ENCODE results near the gene SLC16A9.

SLC16A9 gene

GRCh38 chr10:59724098-59724938 lies 14.7 kb upstream of the SLC16A9 start:
- in situ Hi-C loops (cut with MboI; ENCODE audit: low pct_unique_long_range_greater_than_20kb, low sequenced_read_pairs) = no loop called here
- no peak for DNase-seq

DNA sequence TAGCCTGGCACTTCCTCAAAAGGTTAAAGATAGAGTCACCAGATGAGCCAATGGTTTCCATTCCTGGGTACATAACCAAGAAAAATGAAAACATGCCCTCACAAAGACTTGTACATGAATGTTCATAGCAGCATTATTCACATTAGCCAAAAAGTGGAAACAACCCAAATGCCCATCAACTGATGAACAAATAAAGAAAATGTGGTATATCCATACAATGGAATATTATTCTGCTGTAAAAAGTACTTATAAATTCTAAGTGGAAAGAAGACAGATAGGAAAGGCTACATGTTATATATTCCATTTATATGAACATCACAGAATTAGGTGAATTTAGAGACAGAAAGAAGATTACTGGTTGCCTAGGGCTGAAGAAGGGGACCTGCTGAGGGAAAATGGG lies 10.7 kb upstream of the SLC16A9 start:
- DNase-seq = no peak
- in situ Hi-C loops (cut with MboI; ENCODE audit: low pct_unique_long_range_greater_than_20kb, low sequenced_read_pairs) = no loop called here

DNA sequence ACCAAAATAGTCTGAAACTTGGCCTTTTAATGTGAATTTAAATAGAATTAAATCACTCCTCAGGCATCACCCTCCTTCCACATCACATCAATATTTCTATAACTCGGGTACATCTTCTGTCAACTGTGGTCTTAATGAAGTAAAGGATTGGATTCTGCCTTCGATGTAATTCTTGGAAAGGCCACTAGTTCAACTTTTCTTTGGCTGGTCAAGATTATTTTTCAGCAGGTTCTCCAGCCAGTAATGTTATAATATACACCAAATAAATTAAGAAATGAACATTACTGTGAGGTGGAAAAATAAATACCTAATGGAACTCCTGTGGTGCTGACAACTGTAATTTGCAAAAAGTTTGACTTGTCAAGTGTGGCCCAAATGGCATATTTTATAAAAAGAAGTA lies 9.7 kb upstream of the SLC16A9 start:
- in situ Hi-C loops (cut with MboI; ENCODE audit: low pct_unique_long_range_greater_than_20kb, low sequenced_read_pairs) = no loop called here
- DNase-seq = no peak

DNA sequence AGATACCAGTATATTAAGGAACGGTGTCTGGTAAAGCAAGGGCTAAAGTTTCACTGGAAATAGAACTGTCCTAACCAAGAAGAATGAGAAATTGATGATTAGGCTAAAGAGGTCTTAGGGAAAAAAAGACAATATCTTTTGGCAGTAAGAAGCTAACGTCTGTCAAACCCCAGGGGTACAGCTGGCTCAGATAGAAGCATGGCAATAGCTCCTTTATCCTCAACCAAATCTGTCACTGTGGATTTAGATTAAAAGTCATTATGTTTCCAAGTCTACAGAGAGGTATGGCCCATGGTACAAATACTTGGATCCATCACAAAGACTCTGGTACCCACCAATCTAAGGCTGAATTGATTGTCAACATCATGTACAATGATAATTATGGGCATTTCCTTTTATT lies 8.6 kb upstream of the SLC16A9 start:
- no peak for DNase-seq
- in situ Hi-C loops (cut with MboI; ENCODE audit: low pct_unique_long_range_greater_than_20kb, low sequenced_read_pairs) = no loop called here

- DNase-seq = no peak
- in situ Hi-C loops (cut with MboI; ENCODE audit: low pct_unique_long_range_greater_than_20kb, low sequenced_read_pairs) = no loop called here
Measured at GRCh38 chr10:59713196-59713821, 3.7 kb upstream of the SLC16A9 start.

GRCh38 chr10:59711871-59712494 lies 2.3 kb upstream of the SLC16A9 start:
- no peak for DNase-seq
- in situ Hi-C loops (cut with MboI; ENCODE audit: low pct_unique_long_range_greater_than_20kb, low sequenced_read_pairs) = no loop called here

DNA sequence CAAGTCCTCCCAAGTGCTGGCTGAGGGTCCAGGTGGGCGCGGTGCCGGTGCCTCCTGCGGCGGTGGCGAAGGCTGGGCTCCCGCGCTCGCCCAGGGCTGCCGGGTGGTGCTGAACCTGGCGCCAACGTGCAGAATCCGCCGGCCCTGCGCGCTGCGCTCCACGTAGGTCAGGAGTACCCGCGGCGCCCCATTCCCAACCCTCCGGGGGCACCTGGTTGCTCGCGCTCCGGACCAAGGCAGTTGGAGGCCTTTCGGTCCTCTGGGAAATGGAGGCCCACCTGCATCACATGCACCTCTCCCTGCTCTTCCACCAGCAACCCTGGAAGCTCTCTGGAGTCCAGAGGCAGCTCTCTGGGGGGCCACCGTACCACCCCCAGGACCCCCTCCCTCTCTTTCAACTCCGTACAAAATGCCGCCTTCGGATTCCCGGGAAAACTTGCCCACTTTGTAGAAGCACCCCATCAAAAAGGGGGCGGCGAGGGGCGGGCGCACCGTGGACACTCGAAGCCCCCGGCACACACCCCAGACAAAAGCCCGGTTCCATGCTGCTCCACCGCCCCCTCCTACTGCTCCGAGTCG lies 745 bp downstream of the SLC16A9 start:
- in situ Hi-C loops (cut with MboI; ENCODE audit: low pct_unique_long_range_greater_than_20kb, low sequenced_read_pairs) = no loop called here
- peak; percentile 43 for DNase-seq

GRCh38 chr10:59706851-59707797 lies 2.5 kb downstream of the SLC16A9 start:
- DNase-seq = peak; percentile 51
- in situ Hi-C loops (cut with MboI; ENCODE audit: low pct_unique_long_range_greater_than_20kb, low sequenced_read_pairs) = no loop called here

DNA sequence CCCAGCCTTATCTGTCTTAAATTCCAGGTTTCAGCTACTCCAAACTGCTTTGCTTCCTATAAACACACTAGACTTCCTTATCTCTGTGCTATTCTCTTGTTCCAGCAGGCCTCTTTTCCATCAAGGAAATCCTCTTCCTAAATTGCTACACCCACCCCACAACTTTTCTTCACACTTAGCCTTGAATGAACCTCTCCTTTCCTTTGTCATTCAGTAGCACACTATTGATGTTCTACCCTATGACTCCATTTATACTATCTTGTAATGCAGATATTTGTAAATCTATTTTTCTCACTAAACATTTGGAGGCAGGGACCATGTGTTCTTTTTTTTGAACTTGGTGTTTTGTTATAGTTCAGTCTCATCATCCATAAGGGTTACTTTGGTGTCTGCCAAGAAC lies 3.7 kb downstream of the SLC16A9 start:
- in situ Hi-C loops (cut with MboI; ENCODE audit: low pct_unique_long_range_greater_than_20kb, low sequenced_read_pairs) = no loop called here
- no peak for DNase-seq

DNA sequence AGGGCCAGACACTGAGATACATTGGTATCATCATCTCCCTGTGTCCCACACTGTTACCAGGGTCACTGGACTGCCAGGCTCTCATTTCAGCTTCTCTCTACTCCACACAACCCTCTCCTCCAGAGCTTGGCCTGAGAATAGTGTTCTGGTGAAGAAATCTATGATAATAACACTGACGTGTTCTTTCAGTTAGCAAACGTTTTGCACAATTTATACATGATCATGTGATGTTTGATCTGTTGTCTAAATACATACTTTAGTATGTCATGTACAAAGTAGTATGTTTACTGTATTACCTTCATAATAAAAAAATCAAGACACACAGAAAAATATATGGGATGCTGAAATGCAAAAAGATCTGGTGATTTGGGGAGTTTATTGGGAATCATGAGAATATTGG lies 5.0 kb downstream of the SLC16A9 start:
- no peak for DNase-seq
- in situ Hi-C loops (cut with MboI; ENCODE audit: low pct_unique_long_range_greater_than_20kb, low sequenced_read_pairs) = no loop called here

- DNase-seq = no peak
- in situ Hi-C loops (cut with MboI; ENCODE audit: low pct_unique_long_range_greater_than_20kb, low sequenced_read_pairs) = no loop called here
Measured at GRCh38 chr10:59702347-59702746, 7.3 kb downstream of the SLC16A9 start.

GRCh38 chr10:59700709-59701108 lies 8.9 kb downstream of the SLC16A9 start:
- DNase-seq = no peak
- in situ Hi-C loops (cut with MboI; ENCODE audit: low pct_unique_long_range_greater_than_20kb, low sequenced_read_pairs) = no loop called here

GRCh38 chr10:59698326-59698725 lies 11.3 kb downstream of the SLC16A9 start:
- DNase-seq = no peak
- in situ Hi-C loops (cut with MboI; ENCODE audit: low pct_unique_long_range_greater_than_20kb, low sequenced_read_pairs) = no loop called here

- in situ Hi-C loops (cut with MboI; ENCODE audit: low pct_unique_long_range_greater_than_20kb, low sequenced_read_pairs) = no loop called here
- DNase-seq = no peak
Measured at GRCh38 chr10:59695637-59696036, 14.0 kb downstream of the SLC16A9 start.

- in situ Hi-C loops (cut with MboI; ENCODE audit: low pct_unique_long_range_greater_than_20kb, low sequenced_read_pairs) = no loop called here
- DNase-seq = no peak
Measured at GRCh38 chr10:59694936-59695335, 14.7 kb downstream of the SLC16A9 start.

DNA sequence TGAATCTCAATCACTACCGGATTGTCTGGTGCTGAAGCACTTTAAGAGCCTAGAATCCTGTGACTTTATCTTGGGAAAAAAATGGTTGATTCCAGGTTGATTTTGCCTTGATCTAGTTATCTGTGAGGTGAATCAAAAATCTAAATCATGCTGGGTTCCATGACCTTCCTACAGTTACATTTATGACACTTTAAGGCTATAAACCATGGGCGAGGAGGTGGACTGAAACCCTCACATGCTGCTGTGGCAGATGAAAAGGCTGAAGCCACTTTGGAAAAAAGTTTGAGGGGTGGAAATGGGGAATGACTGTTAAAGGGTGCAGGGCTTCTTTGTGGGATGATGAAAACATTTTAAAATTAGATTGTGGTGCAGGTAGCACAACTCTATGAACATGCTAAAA lies 17.5 kb downstream of the SLC16A9 start:
- DNase-seq = no peak
- in situ Hi-C loops (cut with MboI; ENCODE audit: low pct_unique_long_range_greater_than_20kb, low sequenced_read_pairs) = no loop called here

DNA sequence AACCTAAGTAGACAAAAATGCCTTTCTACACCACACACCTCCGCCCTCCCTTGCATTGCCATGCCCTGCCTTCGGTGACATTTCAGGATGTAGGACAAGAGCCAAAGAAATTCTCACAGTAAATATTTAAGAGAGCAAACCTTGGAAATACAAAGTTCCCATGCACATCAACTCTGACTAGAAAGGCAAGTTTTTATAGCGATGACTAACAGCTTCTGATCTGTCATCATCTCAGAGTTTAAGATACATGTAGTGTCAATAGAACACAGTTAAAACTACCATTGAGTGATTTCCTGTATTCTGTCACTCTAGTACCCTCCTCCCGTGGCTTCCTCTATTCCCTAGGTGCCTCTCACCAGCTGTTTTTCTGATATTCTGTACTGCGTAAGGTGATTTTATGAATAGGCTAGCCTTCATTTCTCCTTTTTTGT lies 20.7 kb downstream of the SLC16A9 start:
- peak; percentile 55 for DNase-seq

GRCh38 chr10:59687657-59688056 lies 22.0 kb downstream of the SLC16A9 start:
- in situ Hi-C loops (cut with MboI; ENCODE audit: low pct_unique_long_range_greater_than_20kb, low sequenced_read_pairs) = no loop called here
- DNase-seq = no peak

More for the DNA sequence above, 20.7 kb downstream of the SLC16A9 start:
- in situ Hi-C loops (cut with MboI; ENCODE audit: low pct_unique_long_range_greater_than_20kb, low sequenced_read_pairs) = no loop called here

DNA sequence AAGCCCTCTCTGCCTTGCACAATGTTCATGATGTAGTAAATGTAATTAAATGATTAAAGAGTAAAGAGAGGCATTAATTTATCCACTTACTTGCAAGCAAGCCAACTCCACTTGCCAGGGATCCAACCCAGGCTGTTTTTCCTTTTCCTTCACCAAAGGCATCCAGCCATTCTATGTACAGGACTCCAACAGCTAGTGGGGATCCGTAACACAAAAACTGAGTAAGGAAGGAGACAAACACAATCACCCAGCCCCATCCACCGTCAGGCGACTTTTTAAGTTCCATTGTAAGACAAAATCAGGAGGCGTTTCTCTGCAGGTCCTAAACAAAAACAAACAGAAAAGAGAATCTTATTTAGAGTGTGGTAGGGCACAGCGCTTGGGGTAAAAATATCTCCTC lies 25.6 kb downstream of the SLC16A9 start:
- in situ Hi-C loops (cut with MboI; ENCODE audit: low pct_unique_long_range_greater_than_20kb, low sequenced_read_pairs) = no loop called here
- no peak for DNase-seq

Data from KBM-7 (cell line).